Upper lobe of left lung (tissue), 6 donors: ENCODE data around the gene PRR33. TPM values are rescaled to one million over a fixed set of nuclear protein-coding genes. Genes with fewer than 3 reads are reported as not detected.

Experiments used
- ATAC-seq, 2 donors: fragments of 200-7000 bp; cut with Tn5 transposase; one replicate each; pipeline ENCODE4 v1.9.1; 2022; ENCODE audit warnings: mild to moderate bottlenecking in 2 of 2, moderate library complexity in 2 of 2; ENCODE audit not compliant: low FRiP score in 2 of 2
- DNase-seq, 2 donors: peaks; one replicate each; pipeline ENCODE4 v3.0.0-alpha.2; 2019 to 2020
- H3K27ac ChIP-seq, 4 donors: fragments of 200-600 bp; sonication (generic); one replicate each; pipeline ENCODE4 v1.5.1; 2016 to 2019
- H3K27me3 ChIP-seq, 4 donors: fragments of 200-600 bp; sonication (generic); one replicate each; pipeline ENCODE4 v1.5.1; 2017 to 2019
- H3K36me3 ChIP-seq, 4 donors: fragments of 200-600 bp; sonication (generic); one replicate each; pipeline ENCODE4 v1.5.1; 2016 to 2019
- H3K4me1 ChIP-seq, 4 donors: fragments of 200-600 bp; sonication (generic); one replicate each; pipeline ENCODE4 v1.5.1; 2018 to 2019
- H3K4me3 ChIP-seq, 4 donors: fragments of 200-600 bp; sonication (generic); one replicate each; pipeline ENCODE4 v1.5.1; 2017 to 2019; ENCODE audit warnings: mild to moderate bottlenecking in 2 of 4, moderate library complexity in 1 of 4
- H3K9me3 ChIP-seq, 4 donors: fragments of 200-600 bp; sonication (generic); one replicate each; pipeline ENCODE4 v1.5.1; 2018 to 2019
- CTCF ChIP-seq, 6 experiments: fragments of 450-650 bp in 4 of 6; fragments of 200-600 bp in 2 of 6; sonication (generic) in 2 of 6; IDR thresholded peaks; one replicate each; pipeline ENCODE4 v1.5.1; 2016 to 2019; ENCODE audit warnings: antibody characterized with exemption in 6 of 6
- EP300 ChIP-seq, 4 donors: sonication (generic); formaldehyde crosslinking; IDR thresholded peaks; one replicate each; pipeline ENCODE4 v1.5.1; 2017; ENCODE audit warnings: antibody characterized with exemption in 4 of 4, control low read depth in 2 of 4
- POLR2A ChIP-seq, 4 donors: fragments of 450-650 bp; IDR thresholded peaks; one replicate each; pipeline ENCODE4 v1.5.1; 2016 to 2017; ENCODE audit warnings: antibody characterized with exemption in 4 of 4, mild to moderate bottlenecking in 2 of 4
- POLR2AphosphoS5 ChIP-seq, 2 donors: sonication (generic); formaldehyde crosslinking; IDR thresholded peaks; one replicate each; pipeline ENCODE4 v1.5.1; 2017; ENCODE audit warnings: antibody characterized with exemption in 2 of 2
- WGBS, 2 donors: methylation state at CpG; one replicate each; pipeline ENCODE4 v1.1.5; 2017 to 2018; 5-methylcytosine and 5-hydroxymethylcytosine counted together
- total RNA-seq, 6 donors: library from RNA; depleted of rRNA in 4 of 6; stranded (reverse); fragments of >200 nt in 4 of 6; gene quantifications; one replicate each; pipeline versions ENCODE4 v1.1.0 to v1.2.1, GENCODE V29; 2016 to 2021
- donor health status: DM: no; HTN: no; CAD: no; lungs with moderate emphysema.
- donor health status: DM: no; HTN: yes; CAD: no; lungs with severe emphysema.

Gene PRR33
- total RNA-seq, 6 donors from 2014 or later, result not detected

GRCh38 chr11:1868056-1868635 lies 23.5 kb downstream of the PRR33 start:
- H3K27ac ChIP-seq, result no peak overlapping the region
- H3K36me3 ChIP-seq, result no peaks in the 10 kb centered on the region
- H3K9me3 ChIP-seq, result no peaks in the 10 kb centered on the region
- no peak for ATAC-seq
- TF ChIP-seq POLR2A (IDR thresholded peaks at IDR 0.05), result no peak
- TF ChIP-seq CTCF (IDR thresholded peaks at IDR 0.05), result no peak
- TF ChIP-seq POLR2AphosphoS5 (IDR thresholded peaks at IDR 0.05), result no peak
- no peak for TF ChIP-seq EP300 (IDR thresholded peaks at IDR 0.05)
- H3K27me3 ChIP-seq, result no peaks in the 10 kb centered on the region
- H3K4me1 ChIP-seq, result peaks cover 21 to 29% (median 22%) of the 10 kb centered on the region in 4 donors
- 80 to 86% methylated on average over 2 to 13 of the region's 14 CpGs for WGBS, 2 donors
- no peak overlapping the region for H3K4me3 ChIP-seq
- peak in 1 of 2 donors; percentile 72 for DNase-seq

GRCh38 chr11:1867381-1867780 lies 24.3 kb downstream of the PRR33 start:
- Histone ChIP-seq H3K4me3 (no peak overlapping the region), H3K27ac (no peak overlapping the region), H3K36me3 (no peaks in the 10 kb centered on the region), H3K27me3 (no peaks in the 10 kb centered on the region), H3K4me1 (peaks cover 24 to 33% (median 26%) of the 10 kb centered on the region in 4 donors), H3K9me3 (no peaks in the 10 kb centered on the region)
- no peak for TF ChIP-seq CTCF (IDR thresholded peaks at IDR 0.05)
- TF ChIP-seq POLR2AphosphoS5 (IDR thresholded peaks at IDR 0.05), result no peak
- no peak for TF ChIP-seq EP300 (IDR thresholded peaks at IDR 0.05)
- TF ChIP-seq POLR2A (IDR thresholded peaks at IDR 0.05), result no peak
- ATAC-seq (no peak), DNase-seq (no peak)
- WGBS, 2 donors, result 81% methylated on average over 8 of the region's 8 CpGs; no CpG with 5 or more reads in 1 of the 2 donors

DNA sequence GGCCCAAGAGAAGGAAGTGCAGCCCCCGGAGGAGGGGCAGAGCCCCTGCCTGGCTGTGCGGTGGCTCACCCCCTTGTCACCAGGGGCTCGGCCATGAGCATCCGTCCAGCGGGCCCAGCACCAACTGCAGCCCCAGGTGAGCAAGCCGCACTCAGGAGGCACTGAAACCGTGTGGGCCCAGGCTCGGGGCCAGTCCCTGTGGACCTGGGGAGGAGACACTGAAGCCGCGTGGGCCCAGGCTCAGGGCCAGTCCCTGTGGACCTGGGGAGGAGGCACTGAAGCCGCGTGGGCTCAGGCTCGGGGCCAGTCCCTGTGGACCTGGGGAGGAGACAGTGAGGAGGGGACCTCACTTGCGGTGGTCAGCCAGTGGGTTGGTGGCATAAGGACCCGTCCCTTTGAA lies 24.9 kb downstream of the PRR33 start:
- H3K4me3 ChIP-seq, result no peak overlapping the region
- 83 to 87% methylated on average over 7 to 15 of the region's 15 CpGs for WGBS, 2 donors
- no peaks in the 10 kb centered on the region for H3K36me3 ChIP-seq
- TF ChIP-seq POLR2AphosphoS5 (IDR thresholded peaks at IDR 0.05) (no peak), CTCF (IDR thresholded peaks at IDR 0.05) (no peak)
- peak in 1 of 2 donors; percentile 72 for DNase-seq
- peaks cover 24 to 33% (median 26%) of the 10 kb centered on the region in 4 donors for H3K4me1 ChIP-seq
- H3K9me3 ChIP-seq, result no peaks in the 10 kb centered on the region
- ATAC-seq, result no peak
- no peaks in the 10 kb centered on the region for H3K27me3 ChIP-seq
- no peak overlapping the region for H3K27ac ChIP-seq

GRCh38 chr11:1866226-1866625 lies 25.5 kb downstream of the PRR33 start:
- Histone ChIP-seq H3K9me3 (no peaks in the 10 kb centered on the region), H3K36me3 (no peaks in the 10 kb centered on the region), H3K27me3 (no peaks in the 10 kb centered on the region), H3K4me1 (peaks cover 24 to 33% (median 26%) of the 10 kb centered on the region in 4 donors), H3K4me3 (no peak overlapping the region), H3K27ac (no peak overlapping the region)
- DNase-seq (no peak), ATAC-seq (no peak)
- 93 to 100% methylated on average over 5 to 8 of the region's 8 CpGs for WGBS, 2 donors
- no peak for TF ChIP-seq EP300 (IDR thresholded peaks at IDR 0.05)
- no peak for TF ChIP-seq POLR2AphosphoS5 (IDR thresholded peaks at IDR 0.05)
- TF ChIP-seq CTCF (IDR thresholded peaks at IDR 0.05), result no peak
- TF ChIP-seq POLR2A (IDR thresholded peaks at IDR 0.05), result no peak
